Liver (tissue), 9 donors: ENCODE data around the gene PIK3CA. TPM values are rescaled to one million over a fixed set of nuclear protein-coding genes. Genes with fewer than 3 reads are reported as not detected.

Source experiments
- DNase-seq: peaks from one replicate; pipeline ENCODE4 v3.0.0-alpha.2; 2017; ENCODE audit warnings: low spot score
- H3K27ac ChIP-seq, 2 donors: one replicate each; pipeline ENCODE4 v1.7.0; 2013; ENCODE audit warnings: inconsistent platforms in 2 of 2, low read length in 2 of 2, control low read depth in 1 of 2, low read depth in 1 of 2, mild to moderate bottlenecking in 1 of 2
- H3K27me3 ChIP-seq, 4 donors: one replicate each; pipeline versions ENCODE4 v1.6.1 to v1.7.0; 2013; ENCODE audit warnings: low read length in 3 of 4, inconsistent platforms in 1 of 4, mild to moderate bottlenecking in 1 of 4, moderate library complexity in 1 of 4; ENCODE audit not compliant: control insufficient read depth in 4 of 4, insufficient read depth in 4 of 4
- H3K36me3 ChIP-seq, 4 donors: one replicate each; pipeline versions ENCODE4 v1.6.1 to v1.7.0; 2013; ENCODE audit warnings: low read length in 3 of 4, mild to moderate bottlenecking in 3 of 4, low read depth in 1 of 4, moderate library complexity in 1 of 4; ENCODE audit not compliant: control insufficient read depth in 4 of 4, insufficient read depth in 3 of 4
- H3K4me1 ChIP-seq, 4 donors: one replicate each; pipeline versions ENCODE4 v1.6.1 to v1.7.0; 2013; ENCODE audit warnings: low read length in 3 of 4, mild to moderate bottlenecking in 3 of 4, moderate library complexity in 1 of 4; ENCODE audit not compliant: control insufficient read depth in 4 of 4, insufficient read depth in 4 of 4
- H3K4me3 ChIP-seq, 3 donors: one replicate each; pipeline versions ENCODE4 v1.6.1 to v1.7.0; 2013; ENCODE audit warnings: low read length in 3 of 3, control low read depth in 1 of 3, low read depth in 1 of 3, mild to moderate bottlenecking in 1 of 3
- H3K9ac ChIP-seq, 2 donors: one replicate each; pipeline ENCODE4 v1.7.0; 2013; ENCODE audit warnings: low read length in 2 of 2, mild to moderate bottlenecking in 2 of 2, moderate library complexity in 2 of 2, control low read depth in 1 of 2, low read depth in 1 of 2
- H3K9me3 ChIP-seq, 4 donors: one replicate each; pipeline versions ENCODE4 v1.6.1 to v1.7.0; 2013; ENCODE audit warnings: low read length in 3 of 4; ENCODE audit not compliant: control insufficient read depth in 4 of 4
- EGR1 ChIP-seq, 2 donors: IDR thresholded peaks; 2 replicates each; pipeline ENCODE4 v1.6.1; 2016 to 2018; ENCODE audit warnings: antibody characterized with exemption in 2 of 2, low read depth in 2 of 2
- FOXA1 ChIP-seq: IDR thresholded peaks from 2 replicates; pipeline ENCODE4 v1.6.1; 2016; ENCODE audit warnings: antibody characterized with exemption
- FOXA2 ChIP-seq: IDR thresholded peaks from 2 replicates; pipeline ENCODE4 v1.6.1; 2016; ENCODE audit warnings: antibody characterized with exemption
- GABPA ChIP-seq, 2 donors: IDR thresholded peaks in 1 of 2; conservative IDR thresholded peaks in 1 of 2; 2 replicates each; pipeline ENCODE4 v1.6.1; 2016; ENCODE audit warnings: antibody characterized with exemption in 2 of 2, mild to moderate bottlenecking in 1 of 2, moderate library complexity in 1 of 2
- HNF4A ChIP-seq, 2 donors: conservative IDR thresholded peaks; 2 replicates each; pipeline ENCODE4 v1.6.1; 2016; ENCODE audit warnings: antibody characterized with exemption in 2 of 2, mild to moderate bottlenecking in 2 of 2
- HNF4G ChIP-seq: IDR thresholded peaks from 2 replicates; pipeline ENCODE4 v1.6.1; 2016; ENCODE audit warnings: antibody characterized with exemption
- JUND ChIP-seq, 2 donors: IDR thresholded peaks; 2 replicates each; pipeline ENCODE4 v1.6.1; 2016; ENCODE audit warnings: antibody characterized with exemption in 2 of 2
- NR2F2 ChIP-seq: IDR thresholded peaks from 2 replicates; pipeline ENCODE4 v1.6.1; 2016; ENCODE audit warnings: antibody characterized with exemption
- RAD21 ChIP-seq, 2 donors: IDR thresholded peaks; 2 replicates each; pipeline ENCODE4 v1.6.1; 2016; ENCODE audit warnings: antibody characterized with exemption in 2 of 2, mild to moderate bottlenecking in 2 of 2
- SP1 ChIP-seq: IDR thresholded peaks from 2 replicates; pipeline ENCODE4 v1.6.1; 2018; ENCODE audit warnings: antibody characterized with exemption, mild to moderate bottlenecking
- TAF1 ChIP-seq: conservative IDR thresholded peaks from 2 replicates; pipeline ENCODE4 v1.6.1; 2016; ENCODE audit warnings: antibody characterized with exemption, mild to moderate bottlenecking
- YY1 ChIP-seq: IDR thresholded peaks from 2 replicates; pipeline ENCODE4 v1.6.1; 2016; ENCODE audit warnings: antibody characterized with exemption, mild to moderate bottlenecking
- WGBS: extraction: QIAGEN DNeasy Blood & Tissue Kit; methylation state at CpG from one replicate; pipeline ENCODE4 v1.1.7; 2013; 5-methylcytosine and 5-hydroxymethylcytosine counted together
- polyA plus RNA-seq, 2 donors: library from polyadenylated mRNA; stranded (reverse) in 1 of 2; unstranded in 1 of 2; fragments of 200-250 nt in 1 of 2; fragments of >200 nt in 1 of 2; fragmentation: Nextera tagmentation in 1 of 2; extraction: Ambion mirVana in 1 of 2; gene quantifications; one replicate each; pipeline versions ENCODE4 v1.2.1 to v1.2.3, GENCODE V29; 2013 to 2015
- total RNA-seq, 2 donors: library from RNA; depleted of rRNA; stranded (reverse); fragments of >200 nt; gene quantifications; one replicate each; pipeline ENCODE4 v1.2.3, GENCODE V29; 2014
- TF ChIP-seq, protein P1 (sequence below): IDR thresholded peaks from 2 replicates; pipeline ENCODE4 v1.6.1; 2016; ENCODE audit warnings: antibody characterized with exemption
- TF ChIP-seq, protein P2 (sequence below): fragments of 150-350 bp; IDR thresholded peaks from 2 replicates; pipeline ENCODE4 v1.5.1; 2017; ENCODE audit warnings: improper control_type of control experiment, low read depth, low read length; ENCODE audit not compliant: missing input control
- TF ChIP-seq, protein P3 (sequence below): IDR thresholded peaks from 2 replicates; pipeline ENCODE4 v1.6.1; 2016; ENCODE audit warnings: antibody characterized with exemption
- TF ChIP-seq, protein P4 (sequence below): IDR thresholded peaks from 2 replicates; pipeline ENCODE4 v1.6.1; 2016; ENCODE audit warnings: antibody characterized with exemption
- donor health status: healthy.
- donor health status: healthy.
- donor health status: healthy.
- donor health status: healthy.
- donor health status: healthy.

The PIK3CA gene
- total and polyA plus RNA-seq, 4 donors = 3.6 to 14.6 (median 7.2) TPM

DNA sequence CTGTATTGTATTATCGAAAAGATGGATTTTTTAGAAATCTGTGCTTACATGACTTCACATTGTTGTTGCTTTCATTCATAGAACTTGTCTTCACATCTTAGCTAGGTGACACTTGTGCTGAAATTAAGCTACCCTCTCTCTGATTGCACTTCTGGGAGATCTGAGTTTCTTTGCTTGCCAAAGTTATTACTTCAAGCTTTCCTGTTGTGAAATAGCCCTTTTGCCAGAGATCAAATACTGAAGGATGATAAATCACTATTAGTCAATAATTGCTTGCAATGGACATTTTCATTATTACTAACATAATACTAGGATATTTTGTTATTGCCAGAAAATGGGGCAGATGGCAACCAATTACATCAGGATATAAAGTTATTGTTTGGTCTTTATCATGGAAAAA, 34.7 kb downstream of the PIK3CA start:
- no peak overlapping the region for H3K27ac ChIP-seq
- no peak for DNase-seq
- H3K36me3 ChIP-seq = no peaks in the 10 kb centered on the region
- H3K27me3 ChIP-seq = no peaks in the 10 kb centered on the region
- TF ChIP-seq YY1 (no peak), RAD21 (IDR thresholded peaks at IDR 0.05) (no peak), HNF4A (conservative IDR thresholded peaks at IDR 0.05) (no peak), TAF1 (no peak), SP1 (no peak), FOXA1 (no peak), JUND (IDR thresholded peaks at IDR 0.05) (no peak)
- TF ChIP-seq, protein P1, sequence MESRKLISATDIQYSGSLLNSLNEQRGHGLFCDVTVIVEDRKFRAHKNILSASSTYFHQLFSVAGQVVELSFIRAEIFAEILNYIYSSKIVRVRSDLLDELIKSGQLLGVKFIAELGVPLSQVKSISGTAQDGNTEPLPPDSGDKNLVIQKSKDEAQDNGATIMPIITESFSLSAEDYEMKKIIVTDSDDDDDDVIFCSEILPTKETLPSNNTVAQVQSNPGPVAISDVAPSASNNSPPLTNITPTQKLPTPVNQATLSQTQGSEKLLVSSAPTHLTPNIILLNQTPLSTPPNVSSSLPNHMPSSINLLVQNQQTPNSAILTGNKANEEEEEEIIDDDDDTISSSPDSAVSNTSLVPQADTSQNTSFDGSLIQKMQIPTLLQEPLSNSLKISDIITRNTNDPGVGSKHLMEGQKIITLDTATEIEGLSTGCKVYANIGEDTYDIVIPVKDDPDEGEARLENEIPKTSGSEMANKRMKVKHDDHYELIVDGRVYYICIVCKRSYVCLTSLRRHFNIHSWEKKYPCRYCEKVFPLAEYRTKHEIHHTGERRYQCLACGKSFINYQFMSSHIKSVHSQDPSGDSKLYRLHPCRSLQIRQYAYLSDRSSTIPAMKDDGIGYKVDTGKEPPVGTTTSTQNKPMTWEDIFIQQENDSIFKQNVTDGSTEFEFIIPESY = no peak
- TF ChIP-seq, protein P2, sequence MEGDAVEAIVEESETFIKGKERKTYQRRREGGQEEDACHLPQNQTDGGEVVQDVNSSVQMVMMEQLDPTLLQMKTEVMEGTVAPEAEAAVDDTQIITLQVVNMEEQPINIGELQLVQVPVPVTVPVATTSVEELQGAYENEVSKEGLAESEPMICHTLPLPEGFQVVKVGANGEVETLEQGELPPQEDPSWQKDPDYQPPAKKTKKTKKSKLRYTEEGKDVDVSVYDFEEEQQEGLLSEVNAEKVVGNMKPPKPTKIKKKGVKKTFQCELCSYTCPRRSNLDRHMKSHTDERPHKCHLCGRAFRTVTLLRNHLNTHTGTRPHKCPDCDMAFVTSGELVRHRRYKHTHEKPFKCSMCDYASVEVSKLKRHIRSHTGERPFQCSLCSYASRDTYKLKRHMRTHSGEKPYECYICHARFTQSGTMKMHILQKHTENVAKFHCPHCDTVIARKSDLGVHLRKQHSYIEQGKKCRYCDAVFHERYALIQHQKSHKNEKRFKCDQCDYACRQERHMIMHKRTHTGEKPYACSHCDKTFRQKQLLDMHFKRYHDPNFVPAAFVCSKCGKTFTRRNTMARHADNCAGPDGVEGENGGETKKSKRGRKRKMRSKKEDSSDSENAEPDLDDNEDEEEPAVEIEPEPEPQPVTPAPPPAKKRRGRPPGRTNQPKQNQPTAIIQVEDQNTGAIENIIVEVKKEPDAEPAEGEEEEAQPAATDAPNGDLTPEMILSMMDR = no peak
- no peak overlapping the region for H3K9ac ChIP-seq
- H3K4me3 ChIP-seq = no peak overlapping the region
- no peaks in the 10 kb centered on the region for H3K9me3 ChIP-seq
- H3K4me1 ChIP-seq = peaks cover 0 to 16% (median 4%) of the 10 kb centered on the region in 4 donors
- 97% methylated on average over 1 of the region's 1 CpG for WGBS

DNA sequence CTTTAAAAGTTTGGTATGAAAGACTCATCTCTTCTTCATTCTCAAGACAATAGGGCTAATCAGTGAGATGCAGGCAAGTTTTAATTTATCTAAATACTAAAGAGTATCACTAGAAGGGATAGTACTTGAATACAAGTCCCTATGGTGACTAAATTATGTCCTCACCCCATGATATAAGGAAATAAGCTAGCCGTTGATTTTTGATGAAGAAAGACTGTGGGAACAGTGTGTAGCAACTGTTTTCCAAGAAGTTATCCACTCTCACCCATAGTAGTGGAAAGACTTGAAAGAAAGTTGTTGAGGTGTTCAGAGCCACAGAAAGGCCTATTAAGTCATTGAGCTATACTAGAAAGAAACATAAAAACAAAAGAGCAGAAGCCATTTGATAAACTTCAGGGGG, 36.7 kb downstream of the PIK3CA start:
- no peaks in the 10 kb centered on the region for H3K36me3 ChIP-seq
- WGBS = 82% methylated on average over 1 of the region's 1 CpG
- no peak for DNase-seq
- TF ChIP-seq, protein P3, sequence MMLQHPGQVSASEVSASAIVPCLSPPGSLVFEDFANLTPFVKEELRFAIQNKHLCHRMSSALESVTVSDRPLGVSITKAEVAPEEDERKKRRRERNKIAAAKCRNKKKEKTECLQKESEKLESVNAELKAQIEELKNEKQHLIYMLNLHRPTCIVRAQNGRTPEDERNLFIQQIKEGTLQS = no peak
- TF ChIP-seq FOXA2 (no peak), YY1 (no peak), NR2F2 (no peak), FOXA1 (no peak), RAD21 (IDR thresholded peaks at IDR 0.05) (no peak), HNF4G (no peak)
- TF ChIP-seq, protein P1 = no peak
- H3K27me3 ChIP-seq = no peaks in the 10 kb centered on the region
- no peaks in the 10 kb centered on the region for H3K9me3 ChIP-seq
- no peak overlapping the region for H3K4me3 ChIP-seq
- peaks cover 0 to 21% (median 6%) of the 10 kb centered on the region in 4 donors for H3K4me1 ChIP-seq
- H3K27ac ChIP-seq = no peak overlapping the region
- no peak overlapping the region for H3K9ac ChIP-seq

DNA sequence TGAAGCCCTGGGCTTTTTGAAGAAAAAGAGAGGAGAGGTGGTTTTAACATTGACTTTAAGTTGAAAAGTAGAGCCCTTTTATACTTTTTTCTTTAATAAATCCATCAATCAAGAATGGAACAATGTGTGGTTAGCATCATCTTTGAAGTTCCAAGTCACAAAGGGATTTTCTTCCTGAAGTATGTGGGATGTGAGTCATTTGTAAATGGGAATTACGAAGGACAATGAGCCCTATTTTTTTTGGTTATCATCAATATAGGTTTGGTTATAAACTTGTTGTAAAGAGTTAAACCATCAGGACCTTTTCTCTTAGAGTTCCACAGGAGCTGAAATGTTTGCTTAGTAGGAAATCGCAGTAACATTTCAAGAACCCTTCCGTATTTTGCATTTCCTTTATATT, 38.3 kb downstream of the PIK3CA start:
- Histone ChIP-seq H3K27me3 (no peaks in the 10 kb centered on the region), H3K9me3 (no peaks in the 10 kb centered on the region), H3K4me1 (peaks cover 0 to 18% (median 6%) of the 10 kb centered on the region in 4 donors), H3K4me3 (no peak overlapping the region), H3K36me3 (no peaks in the 10 kb centered on the region), H3K27ac (no peak overlapping the region), H3K9ac (no peak overlapping the region)
- 93% methylated on average over 3 of the region's 3 CpGs for WGBS
- TF ChIP-seq, protein P4, sequence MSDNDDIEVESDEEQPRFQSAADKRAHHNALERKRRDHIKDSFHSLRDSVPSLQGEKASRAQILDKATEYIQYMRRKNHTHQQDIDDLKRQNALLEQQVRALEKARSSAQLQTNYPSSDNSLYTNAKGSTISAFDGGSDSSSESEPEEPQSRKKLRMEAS = no peak
- TF ChIP-seq EGR1 (IDR thresholded peaks at IDR 0.05; ENCODE audit: low read depth in 2 of 2) (no peak), HNF4A (conservative IDR thresholded peaks at IDR 0.05) (no peak), JUND (IDR thresholded peaks at IDR 0.05) (no peak), TAF1 (no peak), NR2F2 (no peak), GABPA (IDR thresholded peaks at IDR 0.05 in 1 of 2, conservative IDR thresholded peaks at IDR 0.05 in 1 of 2) (no peak), FOXA1 (no peak), RAD21 (IDR thresholded peaks at IDR 0.05) (no peak)
- TF ChIP-seq, protein P2 = no peak
- DNase-seq = no peak
